ENCODE results near the gene ELAVL3.

Gene ELAVL3

GRCh38 chr19:11489378-11489777, 8.5 kb upstream of the ELAVL3 start:
- H3K4me3 ChIP-seq (ENCODE audit: low read depth, low read length): no peak overlapping the region
- DNase-seq (ENCODE audit: low read depth): no peak
- TF ChIP-seq CTCF (IDR thresholded peaks at IDR 0.05; ENCODE audit: insufficient read depth, low read depth, low read length, missing control alignments): no peak

GRCh38 chr19:11486661-11487503, 6.0 kb upstream of the ELAVL3 start:
- no peak for DNase-seq (ENCODE audit: low read depth)
- H3K4me3 ChIP-seq (ENCODE audit: low read depth, low read length): no peak overlapping the region
- no peak for TF ChIP-seq CTCF (IDR thresholded peaks at IDR 0.05; ENCODE audit: insufficient read depth, low read depth, low read length, missing control alignments)

GRCh38 chr19:11485245-11485837, 4.5 kb upstream of the ELAVL3 start:
- no peak for TF ChIP-seq CTCF (IDR thresholded peaks at IDR 0.05; ENCODE audit: insufficient read depth, low read depth, low read length, missing control alignments)
- no peak overlapping the region for H3K4me3 ChIP-seq (ENCODE audit: low read depth, low read length)
- no peak for DNase-seq (ENCODE audit: low read depth)

- no peak for TF ChIP-seq CTCF (IDR thresholded peaks at IDR 0.05; ENCODE audit: insufficient read depth, low read depth, low read length, missing control alignments)
- no peak for DNase-seq (ENCODE audit: low read depth)
- H3K4me3 ChIP-seq (ENCODE audit: low read depth, low read length): no peak overlapping the region
These were observed 2.7 kb upstream of the ELAVL3 start for GRCh38 chr19:11483366-11484111.

GRCh38 chr19:11482384-11483050, 1.7 kb upstream of the ELAVL3 start:
- peak; percentile 94 for TF ChIP-seq CTCF (IDR thresholded peaks at IDR 0.05; ENCODE audit: insufficient read depth, low read depth, low read length, missing control alignments)
- peak overlapping the region; percentile 85 for H3K4me3 ChIP-seq (ENCODE audit: low read depth, low read length)
- peak; percentile 96 for DNase-seq (ENCODE audit: low read depth)

- TF ChIP-seq CTCF (IDR thresholded peaks at IDR 0.05; ENCODE audit: insufficient read depth, low read depth, low read length, missing control alignments): no peak
- peak overlapping the region; percentile 85 for H3K4me3 ChIP-seq (ENCODE audit: low read depth, low read length)
- DNase-seq (ENCODE audit: low read depth): peak; percentile 97
These were observed 913 bp upstream of the ELAVL3 start for GRCh38 chr19:11481534-11482383.
